AG04450 (cell line): Measurements from ENCODE around the gene TNFRSF18. TPM values are rescaled to one million over a fixed set of nuclear protein-coding genes. Genes with fewer than 3 reads are reported as not detected.

Experiments used
- CTCF ChIA-PET: fragments of 300-600, 350-600 bp; formaldehyde crosslinking; extraction: SDS; loops from one replicate; lab custom pipeline; 2022; ENCODE audit warnings: antibody characterized with exemption, inconsistent platforms; lab: Charles Lee
- POLR2A ChIA-PET: fragments of 350-600 bp; formaldehyde crosslinking; extraction: SDS; loops from one replicate; lab custom pipeline; 2021; ENCODE audit warnings: antibody characterized with exemption, inconsistent platforms; lab: Yijun Ruan, JAX
- DNase-seq: peaks from one replicate; pipeline ENCODE4 v3.0.0-alpha.2; 2011; ENCODE audit warnings: low read depth, low spot score
- H3K27ac ChIP-seq: one replicate; pipeline ENCODE4 v1.5.1; 2012; ENCODE audit warnings: low read depth, low read length, control low read depth
- H3K27me3 ChIP-seq: one replicate; pipeline ENCODE4 v1.6.0; 2012; ENCODE audit warnings: low read length; ENCODE audit not compliant: control insufficient read depth, insufficient read depth
- H3K4me3 ChIP-seq: 2 replicates; pipeline ENCODE4 v1.5.1; 2011; ENCODE audit warnings: mild to moderate bottlenecking, low read depth, low read length, control low read depth
- H3K9me3 ChIP-seq: 2 replicates; pipeline ENCODE4 v1.5.1; 2012; ENCODE audit warnings: low read length; ENCODE audit not compliant: control insufficient read depth, insufficient read depth
- CTCF ChIP-seq: IDR thresholded peaks from 2 replicates; pipeline ENCODE4 v1.5.1; 2011; ENCODE audit warnings: low read depth, low read length, control low read depth, inconsistent platforms
- polyA minus RNA-seq: library from RNA; depleted of rRNA, polyadenylated mRNA; stranded (reverse); fragments of >200 nt; gene quantifications from 2 replicates; pipeline ENCODE4 v1.2.3, GENCODE V29; 2011; rRNA and poly(A)+ RNA removed
- polyA plus RNA-seq: library from polyadenylated mRNA; depleted of rRNA; stranded (reverse); fragments of >200 nt; gene quantifications from 2 replicates; pipeline ENCODE4 v1.2.3, GENCODE V29; 2011; rRNA removed

Gene TNFRSF18
- polyA plus RNA-seq = 1.0 and 2.1 TPM in 2 replicates
- 0.69 TPM in 1 of 2 replicates, not detected in the other for polyA minus RNA-seq

- Histone ChIP-seq H3K4me3 (peak within 1 kb of the TSS; percentile 20; the same call in 1 of the 2 replicates), H3K27ac (no peak within 1 kb of the TSS), H3K27me3 (peaks cover 9% of the 10 kb centered on the region), H3K9me3 (peaks cover 3% of the 10 kb centered on the region; the same call in 1 of the 2 replicates)
- DNase-seq = no peak
- POLR2A ChIA-PET = no interaction called here
- CTCF ChIA-PET = no interaction called here
- TF ChIP-seq CTCF = no peak
Observed at GRCh38 chr1:1206376-1206965, at the start of gene TNFRSF18. TSS of gene TNFRSF18 (minus strand) at chr1:1206592. CDS start at chr1:1206571, 21 bp downstream.

- CTCF ChIA-PET = no interaction called here
- POLR2A ChIA-PET = no interaction called here
- DNase-seq = no peak
- Histone ChIP-seq H3K9me3 (peaks cover 4% of the 10 kb centered on the region; the same call in 1 of the 2 replicates), H3K27me3 (no peaks in the 10 kb centered on the region), H3K27ac (no peak overlapping the region), H3K4me3 (no peak overlapping the region)
- TF ChIP-seq CTCF = no peak
Observed at GRCh38 chr1:1255611-1256010, 49.2 kb upstream of the TNFRSF18 start.

- CTCF ChIA-PET = no interaction called here
- DNase-seq = no peak
- TF ChIP-seq CTCF = no peak
- H3K4me3 ChIP-seq = no peak overlapping the region
- H3K27ac ChIP-seq = no peak overlapping the region
- no peaks in the 10 kb centered on the region for H3K27me3 ChIP-seq
- POLR2A ChIA-PET = no interaction called here
- peaks cover 4% of the 10 kb centered on the region; the same call in 1 of the 2 replicates for H3K9me3 ChIP-seq
Observed at GRCh38 chr1:1255078-1255477, 48.7 kb upstream of the TNFRSF18 start.

GRCh38 chr1:1254667-1254998 is 48.2 kb upstream of the TNFRSF18 start:
- H3K27me3 ChIP-seq = no peaks in the 10 kb centered on the region
- no peak for TF ChIP-seq CTCF
- POLR2A ChIA-PET = no interaction called here
- CTCF ChIA-PET = no interaction called here
- H3K27ac ChIP-seq = no peak overlapping the region
- H3K4me3 ChIP-seq = no peak overlapping the region
- DNase-seq = no peak
- H3K9me3 ChIP-seq = peaks cover 4% of the 10 kb centered on the region; the same call in 1 of the 2 replicates

GRCh38 chr1:1253972-1254666 is 47.7 kb upstream of the TNFRSF18 start:
- H3K27me3 ChIP-seq = no peaks in the 10 kb centered on the region
- no peak for DNase-seq
- peaks cover 4% of the 10 kb centered on the region; the same call in 1 of the 2 replicates for H3K9me3 ChIP-seq
- no peak overlapping the region for H3K27ac ChIP-seq
- POLR2A ChIA-PET = no interaction called here
- no peak for TF ChIP-seq CTCF
- CTCF ChIA-PET = no interaction called here
- no peak overlapping the region for H3K4me3 ChIP-seq
